ENCODE results near the gene ITPK1.

Gene ITPK1

DNA sequence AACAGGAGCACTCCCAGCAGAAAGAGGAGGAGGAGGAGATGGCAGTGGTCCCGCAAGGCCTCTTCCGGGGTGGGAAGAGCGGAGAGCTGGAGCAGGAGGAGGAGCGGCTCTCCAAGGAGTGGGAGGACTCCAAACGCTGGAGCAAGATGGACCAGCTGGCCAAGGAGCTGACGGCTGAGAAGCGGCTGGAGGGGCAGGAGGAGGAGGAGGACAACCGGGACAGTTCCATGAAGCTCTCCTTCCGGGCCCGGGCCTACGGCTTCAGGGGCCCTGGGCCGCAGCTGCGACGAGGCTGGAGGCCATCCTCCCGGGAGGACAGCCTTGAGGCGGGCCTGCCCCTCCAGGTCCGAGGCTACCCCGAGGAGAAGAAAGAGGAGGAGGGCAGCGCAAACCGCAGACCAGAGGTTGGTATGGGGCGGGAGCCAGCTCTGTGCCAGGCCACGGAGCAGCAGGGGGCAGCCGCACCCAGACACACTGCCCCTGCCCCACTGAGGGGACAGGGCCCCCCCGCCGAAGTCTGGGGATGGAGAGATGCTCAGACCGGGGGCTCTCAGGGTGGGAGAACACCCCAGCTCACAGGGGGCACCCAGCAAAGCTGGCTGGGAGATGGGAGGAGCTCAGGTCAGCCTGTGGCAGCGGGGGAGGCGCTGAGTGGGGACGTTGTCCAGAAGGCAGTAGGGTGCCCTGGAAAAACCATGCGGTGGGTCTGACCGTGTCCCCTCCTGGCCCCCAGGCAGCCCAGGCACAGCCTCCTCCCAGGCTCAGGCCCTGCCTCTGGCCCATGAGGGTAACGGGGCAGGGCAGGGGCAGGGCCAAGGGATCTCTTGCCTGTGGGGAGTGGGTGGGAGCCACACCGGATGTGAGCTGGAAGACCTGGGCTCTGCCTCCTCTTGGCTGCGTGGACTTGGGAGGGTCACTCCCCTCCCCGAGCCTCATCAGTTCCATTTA, 183.0 kb downstream of the ITPK1 start:
- Mint-ChIP-seq H3K4me1 (peaks cover 10% of the 10 kb centered on the region), H3K4me3 (no peak overlapping the region), H3K36me3 (ENCODE audit: low read depth) (no peaks in the 10 kb centered on the region), H3K27ac (no peak overlapping the region), H3K9me3 (no peaks in the 10 kb centered on the region), H3K27me3 (no peaks in the 10 kb centered on the region)
- DNase-seq (no peak), ATAC-seq (no peak)

GRCh38 chr14:92931681-92932447, 183.9 kb downstream of the ITPK1 start:
- ATAC-seq = no peak
- Mint-ChIP-seq H3K9me3 (no peaks in the 10 kb centered on the region), H3K4me1 (peaks cover 1% of the 10 kb centered on the region), H3K27ac (no peak overlapping the region), H3K27me3 (no peaks in the 10 kb centered on the region), H3K36me3 (ENCODE audit: low read depth) (no peaks in the 10 kb centered on the region), H3K4me3 (no peak overlapping the region)
- no peak for DNase-seq

- Mint-ChIP-seq H3K9me3 (no peaks in the 10 kb centered on the region), H3K4me3 (no peak overlapping the region), H3K4me1 (no peaks in the 10 kb centered on the region), H3K27me3 (no peaks in the 10 kb centered on the region), H3K27ac (no peak overlapping the region), H3K36me3 (ENCODE audit: low read depth) (no peaks in the 10 kb centered on the region)
- DNase-seq (no peak), ATAC-seq (no peak)
Observed at GRCh38 chr14:92930737-92931602, 184.8 kb downstream of the ITPK1 start.

DNA sequence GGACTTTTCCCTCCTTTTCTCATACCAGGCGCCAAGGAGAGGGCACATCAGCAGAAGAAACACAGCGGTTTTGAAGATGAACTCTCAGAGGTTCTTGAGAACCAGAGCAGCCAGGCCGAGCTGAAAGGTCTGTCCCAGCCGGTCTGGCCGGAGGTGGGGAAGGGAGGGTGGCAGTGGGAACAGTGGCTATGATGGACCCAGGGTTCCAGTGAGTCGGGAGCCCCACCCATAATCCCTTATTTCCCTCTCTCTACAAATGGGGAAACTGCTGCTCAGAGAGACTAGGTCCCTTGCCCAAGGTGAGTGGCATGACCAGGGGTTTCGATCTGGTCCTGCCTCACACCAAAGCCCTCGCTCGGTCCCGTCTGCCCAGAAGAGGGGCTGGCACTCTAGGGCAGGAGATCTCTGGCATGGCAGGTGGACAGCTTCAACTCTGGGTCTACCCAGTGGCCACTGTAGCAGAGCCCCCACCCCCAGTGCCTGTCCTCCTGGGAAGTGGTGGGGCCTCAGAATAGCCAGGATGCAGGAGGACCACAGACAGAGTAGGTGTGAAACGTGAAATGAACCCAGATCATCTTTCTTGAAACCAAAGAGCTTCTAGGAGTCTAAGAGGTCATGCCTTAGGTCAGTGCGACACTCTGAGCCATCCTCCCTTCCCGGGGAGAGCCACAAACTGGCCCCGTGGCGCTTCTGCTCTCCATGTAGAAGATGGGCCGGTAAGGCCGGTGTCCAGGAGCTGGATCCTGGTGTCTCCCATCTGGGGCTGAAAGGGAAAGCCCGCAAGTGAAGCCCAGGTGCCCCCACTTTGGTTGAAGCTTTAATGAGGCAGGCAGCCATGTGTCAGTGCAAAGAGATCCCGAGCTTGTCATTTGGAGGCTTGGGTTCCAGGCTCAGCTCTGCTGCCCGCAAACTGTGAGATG, 185.8 kb downstream of the ITPK1 start:
- Mint-ChIP-seq H3K4me3 (no peak overlapping the region), H3K36me3 (ENCODE audit: low read depth) (no peaks in the 10 kb centered on the region), H3K4me1 (no peaks in the 10 kb centered on the region), H3K27ac (no peak overlapping the region), H3K27me3 (peaks cover 3% of the 10 kb centered on the region), H3K9me3 (no peaks in the 10 kb centered on the region)
- DNase-seq (no peak), ATAC-seq (no peak)

DNA sequence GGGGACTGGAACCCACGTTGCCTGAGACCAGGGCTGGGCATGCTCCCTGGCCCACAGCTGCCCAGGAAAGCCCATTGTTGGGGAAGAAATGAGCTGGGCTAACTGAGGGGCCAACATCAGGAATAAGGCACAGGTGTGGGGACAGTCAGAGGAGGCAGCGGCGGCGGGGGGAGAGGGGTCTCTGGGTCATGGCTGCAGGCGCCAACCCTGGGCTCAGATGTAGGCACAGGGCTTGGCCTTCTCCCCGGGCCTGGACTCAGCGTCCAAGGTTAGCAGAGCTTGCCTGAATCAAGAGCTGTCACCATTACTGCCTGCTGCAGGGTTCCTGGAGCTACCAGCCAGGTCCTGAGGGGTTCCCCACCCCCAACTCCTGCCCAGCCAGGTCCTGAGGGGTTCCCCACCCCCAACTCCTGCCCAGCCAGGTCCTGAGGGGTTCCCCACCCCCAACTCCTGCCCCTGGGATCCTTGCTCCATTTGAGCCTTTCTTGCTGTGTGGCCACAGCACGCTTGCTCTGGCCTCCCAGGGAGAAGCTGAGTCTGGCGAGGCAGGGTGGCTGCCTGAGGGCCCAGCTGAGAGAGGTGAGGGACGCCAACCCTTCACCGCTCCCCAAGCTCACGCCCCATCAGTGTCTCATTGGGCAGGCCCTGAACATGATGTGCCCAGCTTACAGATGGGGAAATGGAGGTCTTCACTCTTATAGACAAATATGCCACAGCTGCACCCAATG, 186.6 kb downstream of the ITPK1 start:
- Mint-ChIP-seq H3K36me3 (ENCODE audit: low read depth) (no peaks in the 10 kb centered on the region), H3K9me3 (no peaks in the 10 kb centered on the region), H3K4me3 (no peak overlapping the region), H3K27me3 (peaks cover 10% of the 10 kb centered on the region), H3K27ac (no peak overlapping the region), H3K4me1 (no peaks in the 10 kb centered on the region)
- ATAC-seq (no peak), DNase-seq (no peak)

GRCh38 chr14:92928258-92928629, 187.5 kb downstream of the ITPK1 start:
- no peaks in the 10 kb centered on the region for H3K36me3 Mint-ChIP-seq (ENCODE audit: low read depth)

GRCh38 chr14:92927349-92928257, 188.1 kb downstream of the ITPK1 start:
- Mint-ChIP-seq H3K27ac (no peak overlapping the region), H3K27me3 (peaks cover 14% of the 10 kb centered on the region), H3K4me3 (no peak overlapping the region), H3K4me1 (peaks cover 1% of the 10 kb centered on the region), H3K9me3 (no peaks in the 10 kb centered on the region), H3K36me3 (ENCODE audit: low read depth) (no peaks in the 10 kb centered on the region)
- ATAC-seq (no peak), DNase-seq (no peak)

More at GRCh38 chr14:92928258-92928629, 187.5 kb downstream of the ITPK1 start:
- Mint-ChIP-seq H3K4me3 (no peak overlapping the region), H3K9me3 (no peaks in the 10 kb centered on the region), H3K27ac (no peak overlapping the region), H3K4me1 (no peaks in the 10 kb centered on the region), H3K27me3 (peaks cover 13% of the 10 kb centered on the region)
- no peak for ATAC-seq
- no peak for DNase-seq

DNA sequence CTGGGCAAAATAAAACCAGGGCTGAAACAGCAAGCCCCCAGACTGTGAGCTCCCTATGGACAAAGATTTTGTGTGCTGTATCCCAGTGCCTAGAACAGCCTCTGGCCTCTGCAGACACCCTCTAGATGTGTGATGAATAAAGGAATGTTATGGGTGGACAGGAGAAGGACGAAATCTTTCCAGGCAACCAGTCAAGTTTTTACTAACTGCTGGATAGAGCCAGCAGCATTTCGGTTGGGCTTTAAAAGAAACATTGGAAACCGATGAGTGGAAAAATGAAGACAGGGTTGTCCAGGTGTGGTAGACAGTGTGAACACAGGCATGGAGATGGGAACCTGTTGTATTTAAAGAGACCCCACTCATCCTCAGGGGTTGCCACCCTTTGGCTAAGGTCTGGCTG, 188.8 kb downstream of the ITPK1 start:
- ATAC-seq (no peak), DNase-seq (no peak)
- Mint-ChIP-seq H3K36me3 (ENCODE audit: low read depth) (no peaks in the 10 kb centered on the region), H3K4me1 (peaks cover 3% of the 10 kb centered on the region), H3K27me3 (peaks cover 21% of the 10 kb centered on the region), H3K9me3 (no peaks in the 10 kb centered on the region), H3K27ac (no peak overlapping the region), H3K4me3 (no peak overlapping the region)

DNA sequence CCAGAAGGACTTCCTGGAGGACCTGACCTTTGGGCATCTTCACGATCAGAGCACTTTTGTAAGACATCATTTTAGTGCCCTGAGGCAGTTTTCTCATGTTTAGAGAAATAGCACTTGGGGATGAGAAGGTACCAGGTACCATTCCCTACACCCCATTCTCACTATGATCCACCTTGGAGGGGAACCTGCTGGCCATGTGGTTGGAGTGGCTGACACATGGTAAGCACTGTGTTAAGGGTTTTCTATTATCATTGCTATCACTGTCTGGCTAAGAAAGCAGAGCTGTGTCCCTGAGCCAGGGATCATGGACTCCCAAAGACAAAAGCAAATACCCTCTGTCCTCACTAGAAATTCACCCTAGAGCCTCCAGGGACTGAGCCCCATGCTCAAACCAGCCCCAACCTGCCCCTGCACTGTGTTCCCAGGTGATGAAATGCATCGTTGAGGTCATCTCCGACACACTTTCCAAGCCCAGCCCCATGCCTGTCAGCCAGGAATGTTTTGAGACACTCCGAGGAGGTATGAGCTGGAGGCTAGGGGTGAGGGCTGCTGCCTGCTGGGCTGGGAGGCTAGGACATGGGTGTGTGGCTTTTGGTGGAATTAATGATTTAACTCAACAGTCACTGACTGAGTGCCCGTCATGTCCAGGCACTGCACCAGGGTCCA, 189.4 kb downstream of the ITPK1 start:
- peaks cover 25% of the 10 kb centered on the region for H3K27me3 Mint-ChIP-seq
- DNase-seq (no peak), ATAC-seq (no peak)
- H3K27ac Mint-ChIP-seq = no peak overlapping the region
- H3K9me3 Mint-ChIP-seq = no peaks in the 10 kb centered on the region
- H3K36me3 Mint-ChIP-seq (ENCODE audit: low read depth) = no peaks in the 10 kb centered on the region
- no peak overlapping the region for H3K4me3 Mint-ChIP-seq
- H3K4me1 Mint-ChIP-seq = peaks cover 3% of the 10 kb centered on the region

- no peaks in the 10 kb centered on the region for H3K9me3 Mint-ChIP-seq
- H3K27me3 Mint-ChIP-seq = peaks cover 30% of the 10 kb centered on the region
- no peaks in the 10 kb centered on the region for H3K36me3 Mint-ChIP-seq (ENCODE audit: low read depth)
- H3K4me1 Mint-ChIP-seq = peaks cover 3% of the 10 kb centered on the region
- no peak overlapping the region for H3K27ac Mint-ChIP-seq
- no peak overlapping the region for H3K4me3 Mint-ChIP-seq
- DNase-seq (no peak), ATAC-seq (no peak)
Observed at GRCh38 chr14:92925446-92925845, 190.3 kb downstream of the ITPK1 start.

DNA sequence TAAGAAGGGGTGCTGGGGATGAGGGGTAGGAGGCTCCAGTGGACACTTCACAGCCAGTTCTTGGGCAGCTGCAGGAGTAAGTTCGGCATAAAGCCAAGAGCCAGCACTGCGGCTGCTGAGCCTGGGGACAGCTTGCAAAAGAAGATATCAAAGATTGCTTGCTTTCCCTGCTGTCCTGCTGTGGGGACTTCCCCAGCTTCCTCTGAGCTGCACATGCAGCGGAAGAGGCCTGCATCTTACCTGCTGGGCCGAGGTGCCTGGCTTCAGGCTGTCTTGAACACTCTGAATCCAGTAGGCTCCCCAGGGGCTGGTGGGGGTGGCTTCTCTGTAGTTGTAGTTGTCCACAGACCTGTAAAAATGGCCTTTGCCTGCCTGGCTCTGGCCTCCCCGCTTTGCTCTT, 191.5 kb downstream of the ITPK1 start:
- Mint-ChIP-seq H3K36me3 (ENCODE audit: low read depth) (no peaks in the 10 kb centered on the region), H3K27me3 (peaks cover 35% of the 10 kb centered on the region), H3K4me1 (peaks cover 3% of the 10 kb centered on the region), H3K4me3 (no peak overlapping the region), H3K27ac (no peak overlapping the region), H3K9me3 (no peaks in the 10 kb centered on the region)
- ATAC-seq = no peak
- DNase-seq = no peak

DNA sequence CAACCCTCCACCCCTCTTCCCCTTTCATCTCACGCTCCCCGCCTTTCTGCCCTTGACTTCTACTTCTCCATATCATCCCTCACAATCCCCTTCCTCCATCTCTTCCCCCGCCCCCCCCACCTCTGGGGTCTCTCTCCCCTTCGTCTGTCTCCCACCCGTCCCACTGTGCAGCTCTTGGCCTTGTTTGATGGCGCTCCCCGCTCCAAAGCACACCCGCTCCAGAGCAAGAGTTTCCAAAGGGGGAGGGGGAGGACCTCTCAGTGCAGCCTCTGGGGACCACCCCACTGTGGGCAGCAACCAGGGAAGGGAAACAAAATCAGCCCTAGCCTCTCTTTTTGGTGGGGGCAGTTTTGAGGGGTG, 192.0 kb downstream of the ITPK1 start:
- Mint-ChIP-seq H3K36me3 (ENCODE audit: low read depth) (no peaks in the 10 kb centered on the region), H3K4me1 (peaks cover 3% of the 10 kb centered on the region), H3K27ac (no peak overlapping the region), H3K9me3 (no peaks in the 10 kb centered on the region), H3K27me3 (peaks cover 36% of the 10 kb centered on the region), H3K4me3 (no peak overlapping the region)
- ATAC-seq (no peak), DNase-seq (no peak)

Data from activated naive CD8-positive, alpha-beta T cell treated with anti-CD3 and anti-CD28 coated beads, Interleukin-2, amount 50 U/mL, for 24 hours (primary cell).